PFSK-1 (cell line): ENCODE results near the gene DYNC1LI2.

Source experiments
- POLR2AphosphoS5 ChIP-seq: IDR thresholded peaks from 2 replicates; pipeline ENCODE4 v1.6.1; 2012; ENCODE audit warnings: low read depth, mild to moderate bottlenecking, control low read depth, low read length, moderate library complexity
- SIN3A ChIP-seq: IDR thresholded peaks from 2 replicates; pipeline ENCODE4 v1.6.1; 2012; ENCODE audit warnings: mild to moderate bottlenecking, low read length, moderate library complexity, borderline replicate concordance; ENCODE audit not compliant: insufficient read depth
- TF ChIP-seq, protein P1 (sequence below), 2 experiments: IDR thresholded peaks; 2 replicates each; pipeline versions ENCODE4 v1.6.1 to v1.8.0; 2011 to 2012; ENCODE audit warnings: low read depth in 2 of 2, low read length in 2 of 2, control low read depth in 1 of 2, inconsistent platforms in 1 of 2, mild to moderate bottlenecking in 1 of 2, moderate library complexity in 1 of 2; ENCODE audit not compliant: insufficient read depth in 1 of 2

- TF ChIP-seq POLR2AphosphoS5 (no peak), SIN3A (no peak)
- TF ChIP-seq, protein P1, sequence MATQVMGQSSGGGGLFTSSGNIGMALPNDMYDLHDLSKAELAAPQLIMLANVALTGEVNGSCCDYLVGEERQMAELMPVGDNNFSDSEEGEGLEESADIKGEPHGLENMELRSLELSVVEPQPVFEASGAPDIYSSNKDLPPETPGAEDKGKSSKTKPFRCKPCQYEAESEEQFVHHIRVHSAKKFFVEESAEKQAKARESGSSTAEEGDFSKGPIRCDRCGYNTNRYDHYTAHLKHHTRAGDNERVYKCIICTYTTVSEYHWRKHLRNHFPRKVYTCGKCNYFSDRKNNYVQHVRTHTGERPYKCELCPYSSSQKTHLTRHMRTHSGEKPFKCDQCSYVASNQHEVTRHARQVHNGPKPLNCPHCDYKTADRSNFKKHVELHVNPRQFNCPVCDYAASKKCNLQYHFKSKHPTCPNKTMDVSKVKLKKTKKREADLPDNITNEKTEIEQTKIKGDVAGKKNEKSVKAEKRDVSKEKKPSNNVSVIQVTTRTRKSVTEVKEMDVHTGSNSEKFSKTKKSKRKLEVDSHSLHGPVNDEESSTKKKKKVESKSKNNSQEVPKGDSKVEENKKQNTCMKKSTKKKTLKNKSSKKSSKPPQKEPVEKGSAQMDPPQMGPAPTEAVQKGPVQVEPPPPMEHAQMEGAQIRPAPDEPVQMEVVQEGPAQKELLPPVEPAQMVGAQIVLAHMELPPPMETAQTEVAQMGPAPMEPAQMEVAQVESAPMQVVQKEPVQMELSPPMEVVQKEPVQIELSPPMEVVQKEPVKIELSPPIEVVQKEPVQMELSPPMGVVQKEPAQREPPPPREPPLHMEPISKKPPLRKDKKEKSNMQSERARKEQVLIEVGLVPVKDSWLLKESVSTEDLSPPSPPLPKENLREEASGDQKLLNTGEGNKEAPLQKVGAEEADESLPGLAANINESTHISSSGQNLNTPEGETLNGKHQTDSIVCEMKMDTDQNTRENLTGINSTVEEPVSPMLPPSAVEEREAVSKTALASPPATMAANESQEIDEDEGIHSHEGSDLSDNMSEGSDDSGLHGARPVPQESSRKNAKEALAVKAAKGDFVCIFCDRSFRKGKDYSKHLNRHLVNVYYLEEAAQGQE (IDR thresholded peaks at IDR 0.05; ENCODE audit: insufficient read depth in 1 of 2, low read depth in 2 of 2, low read length in 2 of 2) = no peak
These were observed 54.5 kb downstream of the DYNC1LI2 start, which contains the start of gene CMTM4 for GRCh38 chr16:66696669-66697630.
